ENCODE measurements around the gene PDE4A. TPM values are rescaled to one million over a fixed set of nuclear protein-coding genes. Genes with fewer than 3 reads are reported as not detected.

The PDE4A gene
- total and polyA plus RNA-seq, 7 experiments from 2014 or later = 0.47 to 51.8 (median 2.0) TPM

- POLR2A ChIA-PET = no interaction called here
- no peaks in the 10 kb centered on the region for H3K36me3 ChIP-seq (ENCODE audit: control insufficient read depth in 2 of 3, insufficient read depth in 3 of 3, low read length in 3 of 3)
- no peaks in the 10 kb centered on the region for H3K9me3 ChIP-seq (ENCODE audit: control insufficient read depth in 2 of 3, low read length in 3 of 3)
- intact Hi-C loops (cut with micrococcal nuclease) = no loop called here
- DNase-seq = no peak
- H3K36me3 Mint-ChIP-seq = peaks cover 0 to 27% (median 0%) of the 10 kb centered on the region in 5 donors
- peaks cover 0 to 13% (median 4%) of the 10 kb centered on the region in 5 donors for H3K27me3 Mint-ChIP-seq
- no peak overlapping the region for H3K27ac Mint-ChIP-seq
- peaks cover 0 to 2% (median 0%) of the 10 kb centered on the region in 11 donors for H3K9me3 Mint-ChIP-seq
- no peaks in the 10 kb centered on the region for H3K4me1 ChIP-seq (ENCODE audit: control insufficient read depth in 2 of 2, insufficient read depth in 2 of 2, low read length in 2 of 2)
- peaks cover 0 to 29% (median 0%) of the 10 kb centered on the region in 7 donors for H3K4me1 Mint-ChIP-seq
- CTCF ChIA-PET = no interaction called here
- no peak for ATAC-seq
- H3K4me3 ChIP-seq (ENCODE audit: low read length) = no peak overlapping the region
- H3K27ac ChIP-seq (ENCODE audit: low read depth, low read length) = no peak overlapping the region
- no peaks in the 10 kb centered on the region for H3K27me3 ChIP-seq (ENCODE audit: control insufficient read depth in 2 of 2, insufficient read depth in 2 of 2, low read length in 2 of 2)
- no peak overlapping the region for H3K4me3 Mint-ChIP-seq
Observed at GRCh38 chr19:10449037-10449436, 28.7 kb downstream of the PDE4A start.

- H3K4me1 Mint-ChIP-seq = peaks cover 0 to 29% (median 0%) of the 10 kb centered on the region in 7 donors
- Histone ChIP-seq H3K27me3 (ENCODE audit: control insufficient read depth in 2 of 2, insufficient read depth in 2 of 2, low read length in 2 of 2) (no peaks in the 10 kb centered on the region), H3K4me1 (ENCODE audit: control insufficient read depth in 2 of 2, insufficient read depth in 2 of 2, low read length in 2 of 2) (no peaks in the 10 kb centered on the region), H3K36me3 (ENCODE audit: control insufficient read depth in 2 of 3, insufficient read depth in 3 of 3, low read length in 3 of 3) (no peaks in the 10 kb centered on the region), H3K4me3 (ENCODE audit: low read length) (no peak overlapping the region), H3K9me3 (ENCODE audit: control insufficient read depth in 2 of 3, low read length in 3 of 3) (no peaks in the 10 kb centered on the region), H3K27ac (ENCODE audit: low read depth, low read length) (no peak overlapping the region)
- peaks cover 0 to 2% (median 0%) of the 10 kb centered on the region in 11 donors for H3K9me3 Mint-ChIP-seq
- DNase-seq (no peak), ATAC-seq (no peak)
- H3K4me3 Mint-ChIP-seq = no peak overlapping the region
- H3K36me3 Mint-ChIP-seq = peaks cover 0 to 27% (median 0%) of the 10 kb centered on the region in 5 donors
- intact Hi-C loops (cut with micrococcal nuclease) = no loop called here
- POLR2A ChIA-PET = no interaction called here
- H3K27me3 Mint-ChIP-seq = peaks cover 0 to 13% (median 4%) of the 10 kb centered on the region in 5 donors
- CTCF ChIA-PET = no interaction called here
- no peak overlapping the region for H3K27ac Mint-ChIP-seq
Observed at GRCh38 chr19:10450191-10450852, 30.0 kb downstream of the PDE4A start.

GRCh38 chr19:10450853-10451609 lies 30.7 kb downstream of the PDE4A start:
- ATAC-seq (peak; percentile 8), DNase-seq (no peak)
- Histone ChIP-seq H3K27ac (ENCODE audit: low read depth, low read length) (no peak overlapping the region), H3K9me3 (ENCODE audit: control insufficient read depth in 2 of 3, low read length in 3 of 3) (no peaks in the 10 kb centered on the region), H3K4me3 (ENCODE audit: low read length) (no peak overlapping the region), H3K4me1 (ENCODE audit: control insufficient read depth in 2 of 2, insufficient read depth in 2 of 2, low read length in 2 of 2) (no peaks in the 10 kb centered on the region), H3K27me3 (ENCODE audit: control insufficient read depth in 2 of 2, insufficient read depth in 2 of 2, low read length in 2 of 2) (no peaks in the 10 kb centered on the region), H3K36me3 (ENCODE audit: control insufficient read depth in 2 of 3, insufficient read depth in 3 of 3, low read length in 3 of 3) (no peaks in the 10 kb centered on the region)
- ChIA-PET POLR2A (no interaction called here), CTCF (interaction anchor here (0.6 kb wide), 1 partner anchor 103 kb away, joined by 7 read pairs; no protein-coding TSS in a partner anchor)
- Mint-ChIP-seq H3K9me3 (peaks cover 0 to 2% (median 0%) of the 10 kb centered on the region in 11 donors), H3K27me3 (peaks cover 0 to 13% (median 4%) of the 10 kb centered on the region in 5 donors), H3K36me3 (peaks cover 0 to 27% (median 0%) of the 10 kb centered on the region in 5 donors), H3K27ac (no peak overlapping the region), H3K4me3 (no peak overlapping the region), H3K4me1 (peaks cover 0 to 29% (median 0%) of the 10 kb centered on the region in 7 donors)
- intact Hi-C loops (cut with micrococcal nuclease) = no loop called here

- POLR2A ChIA-PET = no interaction called here
- Histone ChIP-seq H3K36me3 (ENCODE audit: control insufficient read depth in 2 of 3, insufficient read depth in 3 of 3, low read length in 3 of 3) (no peaks in the 10 kb centered on the region), H3K9me3 (ENCODE audit: control insufficient read depth in 2 of 3, low read length in 3 of 3) (no peaks in the 10 kb centered on the region), H3K27ac (ENCODE audit: low read depth, low read length) (no peak overlapping the region), H3K27me3 (ENCODE audit: control insufficient read depth in 2 of 2, insufficient read depth in 2 of 2, low read length in 2 of 2) (no peaks in the 10 kb centered on the region), H3K4me1 (ENCODE audit: control insufficient read depth in 2 of 2, insufficient read depth in 2 of 2, low read length in 2 of 2) (no peaks in the 10 kb centered on the region), H3K4me3 (ENCODE audit: low read length) (no peak overlapping the region)
- peaks cover 0 to 24% (median 0%) of the 10 kb centered on the region in 7 donors for H3K4me1 Mint-ChIP-seq
- H3K4me3 Mint-ChIP-seq = no peak overlapping the region
- intact Hi-C loops (cut with micrococcal nuclease) = no loop called here
- H3K27ac Mint-ChIP-seq = peak overlapping the region in 1 of 9 donors; percentile 82
- peaks cover 0 to 22% (median 0%) of the 10 kb centered on the region in 5 donors for H3K36me3 Mint-ChIP-seq
- H3K9me3 Mint-ChIP-seq = peaks cover 0 to 2% (median 0%) of the 10 kb centered on the region in 11 donors
- ATAC-seq (peak; percentile 26), DNase-seq (no peak)
- peaks cover 0 to 13% (median 4%) of the 10 kb centered on the region in 5 donors for H3K27me3 Mint-ChIP-seq
- CTCF ChIA-PET = no interaction called here
Observed at GRCh38 chr19:10452726-10453618, 32.6 kb downstream of the PDE4A start.

GRCh38 chr19:10453852-10454251 lies 33.5 kb downstream of the PDE4A start:
- Histone ChIP-seq H3K4me1 (ENCODE audit: control insufficient read depth in 2 of 2, insufficient read depth in 2 of 2, low read length in 2 of 2) (no peaks in the 10 kb centered on the region), H3K27me3 (ENCODE audit: control insufficient read depth in 2 of 2, insufficient read depth in 2 of 2, low read length in 2 of 2) (no peaks in the 10 kb centered on the region), H3K4me3 (ENCODE audit: low read length) (no peak overlapping the region), H3K9me3 (ENCODE audit: control insufficient read depth in 2 of 3, low read length in 3 of 3) (no peaks in the 10 kb centered on the region), H3K36me3 (ENCODE audit: control insufficient read depth in 2 of 3, insufficient read depth in 3 of 3, low read length in 3 of 3) (no peaks in the 10 kb centered on the region), H3K27ac (ENCODE audit: low read depth, low read length) (no peak overlapping the region)
- Mint-ChIP-seq H3K27me3 (peaks cover 0 to 13% (median 4%) of the 10 kb centered on the region in 5 donors), H3K9me3 (peaks cover 0 to 2% (median 0%) of the 10 kb centered on the region in 11 donors), H3K4me3 (no peak overlapping the region), H3K4me1 (peaks cover 0 to 22% (median 0%) of the 10 kb centered on the region in 7 donors), H3K27ac (peak overlapping the region in 1 of 9 donors; percentile 82), H3K36me3 (peaks cover 0 to 18% (median 0%) of the 10 kb centered on the region in 5 donors)
- DNase-seq (no peak), ATAC-seq (no peak)
- intact Hi-C loops (cut with micrococcal nuclease) = no loop called here
- CTCF ChIA-PET = no interaction called here
- POLR2A ChIA-PET = no interaction called here

GRCh38 chr19:10454267-10454666 lies 33.9 kb downstream of the PDE4A start:
- no peak overlapping the region for H3K4me3 Mint-ChIP-seq
- ChIA-PET POLR2A (no interaction called here), CTCF (no interaction called here)
- ATAC-seq (no peak), DNase-seq (no peak)
- Histone ChIP-seq H3K4me3 (ENCODE audit: low read length) (no peak overlapping the region), H3K36me3 (ENCODE audit: control insufficient read depth in 2 of 3, insufficient read depth in 3 of 3, low read length in 3 of 3) (no peaks in the 10 kb centered on the region), H3K9me3 (ENCODE audit: control insufficient read depth in 2 of 3, low read length in 3 of 3) (no peaks in the 10 kb centered on the region), H3K27ac (ENCODE audit: low read depth, low read length) (no peak overlapping the region), H3K27me3 (ENCODE audit: control insufficient read depth in 2 of 2, insufficient read depth in 2 of 2, low read length in 2 of 2) (no peaks in the 10 kb centered on the region), H3K4me1 (ENCODE audit: control insufficient read depth in 2 of 2, insufficient read depth in 2 of 2, low read length in 2 of 2) (no peaks in the 10 kb centered on the region)
- no peak overlapping the region for H3K27ac Mint-ChIP-seq
- H3K27me3 Mint-ChIP-seq = peaks cover 0 to 13% (median 4%) of the 10 kb centered on the region in 5 donors
- peaks cover 0 to 2% (median 0%) of the 10 kb centered on the region in 11 donors for H3K9me3 Mint-ChIP-seq
- peaks cover 0 to 22% (median 0%) of the 10 kb centered on the region in 7 donors for H3K4me1 Mint-ChIP-seq
- peaks cover 0 to 15% (median 0%) of the 10 kb centered on the region in 5 donors for H3K36me3 Mint-ChIP-seq
- intact Hi-C loops (cut with micrococcal nuclease) = no loop called here
